Hair follicular keratinocyte (primary cell): ENCODE data around the gene GHR. TPM values are rescaled to one million over a fixed set of nuclear protein-coding genes. Genes with fewer than 3 reads are reported as not detected.

Experiments used
- total RNA-seq: library from RNA; depleted of rRNA; stranded (reverse); fragments of >200 nt; gene quantifications from 2 replicates; pipeline ENCODE4 v1.2.3, GENCODE V29; 2015

GHR gene
- total RNA-seq, result 1.3 and 2.0 TPM in 2 replicates

DNA sequence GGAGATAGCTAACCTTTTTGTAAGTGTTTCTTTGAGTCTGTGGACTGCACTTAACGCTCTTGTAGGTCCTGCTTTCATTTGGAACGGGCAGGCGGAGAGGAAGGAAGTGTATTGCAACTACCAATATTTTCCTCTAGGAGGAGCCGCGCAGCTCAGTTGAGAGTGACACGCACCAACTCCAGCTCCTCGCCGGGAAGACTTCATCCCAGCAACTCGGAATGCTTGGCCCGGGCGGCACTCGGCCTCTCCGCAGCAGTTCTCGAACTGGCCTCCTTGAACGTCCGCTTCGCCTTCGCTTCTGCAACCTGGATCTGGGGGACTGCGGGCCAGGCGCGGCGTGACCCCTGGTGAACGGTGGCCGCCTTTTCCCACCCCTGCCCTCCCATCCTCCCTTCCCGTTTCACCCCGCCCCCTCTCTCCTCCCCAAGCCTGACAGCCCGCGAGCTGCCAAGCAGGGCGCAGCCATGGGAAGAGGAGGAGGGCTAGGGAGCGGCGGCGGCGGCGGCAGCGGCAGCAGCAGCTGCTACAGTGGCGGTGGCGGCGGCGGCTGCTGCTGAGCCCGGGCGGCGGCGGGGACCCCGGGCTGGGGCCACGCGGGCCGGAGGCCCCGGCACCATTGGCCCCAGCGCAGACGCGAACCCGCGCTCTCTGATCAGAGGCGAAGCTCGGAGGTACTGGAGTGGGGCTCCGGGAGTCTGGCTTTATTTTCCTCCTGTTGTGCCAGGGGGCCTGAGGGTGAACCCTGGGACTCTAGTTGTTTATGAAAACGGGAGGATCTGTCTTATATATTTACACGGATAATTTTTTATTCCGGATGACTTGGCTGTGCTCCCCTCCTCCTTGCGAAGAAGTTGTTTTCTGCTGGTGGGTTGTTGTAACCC is at the start of gene GHR:
Gene GHR (plus strand): TSS at position 155 of the 881 bp plus-strand sequence. CDS start 142,436 bp downstream, outside the sequence.

DNA sequence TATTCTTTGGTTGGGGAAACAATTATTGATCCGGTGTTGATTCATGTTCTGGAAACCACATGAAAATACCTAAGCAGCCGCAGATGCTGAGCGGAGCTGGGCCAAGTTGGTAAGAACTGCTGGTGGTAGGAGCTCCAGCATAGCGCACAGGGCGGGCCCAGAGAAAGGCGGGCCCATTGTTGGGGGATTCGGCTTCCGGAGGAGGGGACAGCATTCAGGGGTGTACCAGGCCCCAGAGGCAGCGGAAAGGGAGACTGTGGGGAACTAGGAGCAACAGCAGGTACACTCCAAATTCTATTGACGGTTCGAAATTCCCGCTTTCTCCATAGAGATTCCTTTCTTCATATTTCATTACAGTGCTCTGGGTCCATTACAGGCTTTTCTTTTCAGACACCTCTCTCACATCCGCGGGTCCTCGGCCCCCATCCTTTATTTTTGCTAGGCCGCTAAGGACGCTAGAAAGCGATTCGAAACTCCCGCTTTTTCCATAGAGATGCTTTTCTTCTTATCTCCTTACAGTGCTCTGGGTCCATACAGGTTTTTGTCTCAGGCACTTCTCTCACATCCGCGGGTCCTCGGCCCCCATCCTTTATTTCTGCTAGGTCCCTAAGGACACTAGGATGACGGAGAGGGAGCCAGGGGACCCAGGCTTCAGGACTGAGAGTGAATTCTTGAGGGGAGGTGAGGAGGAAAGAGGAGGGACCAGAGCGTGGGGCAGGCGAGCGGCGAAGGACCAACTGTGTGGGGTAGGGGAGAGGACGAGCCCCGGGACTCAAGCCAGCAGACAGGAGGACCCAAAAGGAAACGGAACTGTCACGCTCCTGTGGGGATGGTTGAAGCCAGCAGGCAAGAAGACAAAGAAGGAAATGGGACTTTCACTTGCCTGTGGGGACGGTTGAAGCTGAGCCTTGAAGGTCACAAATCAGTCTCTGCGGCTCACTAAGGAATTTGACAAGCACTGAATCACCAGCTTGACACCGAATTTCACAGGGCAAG is 333.7 kb downstream of the GHR start, which contains the start of gene CCDC152:
Gene CCDC152 (plus strand): TSS at position 213 of the 996 bp plus-strand sequence. CDS start 2,304 bp downstream, outside the sequence.

